ENCODE data around the gene APP. TPM values are rescaled to one million over a fixed set of nuclear protein-coding genes. Genes with fewer than 3 reads are reported as not detected.
"Not testable (repeated sequence)": the region's sequence is repeated elsewhere in the genome, so short reads cannot be mapped to it uniquely, and the experiment has no call there.

Gene APP
- total RNA-seq, 1 experiment from 2014 or later, result 472 TPM

DNA sequence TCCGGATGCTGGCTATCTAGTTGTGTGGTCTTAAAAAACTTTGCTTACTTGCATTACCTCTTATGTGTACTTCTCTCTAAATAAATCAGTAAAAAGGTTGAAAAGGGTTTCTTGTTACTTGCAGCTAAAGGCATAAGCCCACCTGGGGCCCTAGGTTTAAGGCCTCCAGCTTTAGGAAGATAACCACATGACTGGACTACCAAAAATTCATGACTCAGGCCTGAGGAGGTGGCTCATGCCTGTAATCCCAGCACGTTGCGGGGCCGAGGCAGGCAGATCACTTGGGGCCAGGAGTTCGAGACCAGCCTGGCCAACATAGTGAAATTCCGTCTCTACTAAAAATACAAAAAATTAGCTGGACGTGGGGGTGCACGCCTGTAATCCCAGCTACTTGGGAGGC, 142.9 kb downstream of the APP start:
- Mint-ChIP-seq H3K4me1 (ENCODE audit: insufficient read depth, unreplicated experiment) (no peaks in the 10 kb centered on the region), H3K27me3 (ENCODE audit: insufficient read depth, unreplicated experiment) (no peaks in the 10 kb centered on the region), H3K36me3 (ENCODE audit: insufficient read depth, unreplicated experiment) (peaks cover 8% of the 10 kb centered on the region), H3K27ac (ENCODE audit: low read depth, unreplicated experiment) (peak overlapping the region; percentile 50), H3K9me3 (ENCODE audit: unreplicated experiment) (no peaks in the 10 kb centered on the region), H3K4me3 (ENCODE audit: unreplicated experiment) (no peak overlapping the region)
- DNase-seq (ENCODE audit: unreplicated experiment), result no peak
- intact Hi-C loops (cut with micrococcal nuclease), result no loop called here
- BruUV-seq (replicated peaks), result no TSS peak
- CTCF ChIA-PET, result interaction anchor here (0.6 kb wide), 2 partner anchors 150 to 501 kb away, joined by 3 to 7 read pairs; no protein-coding TSS in a partner anchor
- POLR2A ChIA-PET, result interaction anchor here (0.6 kb wide), 1 partner anchor 139 kb away, joined by 5 read pairs; no protein-coding TSS in a partner anchor
- no peak for TF ChIP-seq CTCF (IDR thresholded peaks at IDR 0.05; ENCODE audit: unreplicated experiment)

- H3K4me1 Mint-ChIP-seq (ENCODE audit: insufficient read depth, unreplicated experiment), result peaks cover 4% of the 10 kb centered on the region
- peak overlapping the region; percentile 13 for H3K27ac Mint-ChIP-seq (ENCODE audit: low read depth, unreplicated experiment)
- no peaks in the 10 kb centered on the region for H3K9me3 Mint-ChIP-seq (ENCODE audit: unreplicated experiment)
- H3K27me3 Mint-ChIP-seq (ENCODE audit: insufficient read depth, unreplicated experiment), result no peaks in the 10 kb centered on the region
- no TSS peak for BruUV-seq (replicated peaks)
- TF ChIP-seq CTCF (IDR thresholded peaks at IDR 0.05; ENCODE audit: unreplicated experiment), result no peak
- intact Hi-C loops (cut with micrococcal nuclease), result no loop called here
- no peak overlapping the region for H3K4me3 Mint-ChIP-seq (ENCODE audit: unreplicated experiment)
- CTCF ChIA-PET, result interaction anchor here (1.0 to 1.4 kb wide), 2 partner anchors 11 to 224 kb away, joined by 3 read pairs; no protein-coding TSS in a partner anchor
- peaks cover 21% of the 10 kb centered on the region for H3K36me3 Mint-ChIP-seq (ENCODE audit: insufficient read depth, unreplicated experiment)
- no peak for DNase-seq (ENCODE audit: unreplicated experiment)
- POLR2A ChIA-PET, result interaction anchor here (1.1 to 1.3 kb wide), 2 partner anchors 11 to 13 kb away, joined by 4 read pairs; no protein-coding TSS in a partner anchor
Observed at GRCh38 chr21:26025536-26026512, 144.7 kb downstream of the APP start.

- H3K4me1 Mint-ChIP-seq (ENCODE audit: insufficient read depth, unreplicated experiment); DNase-seq (ENCODE audit: unreplicated experiment); H3K4me3 Mint-ChIP-seq (ENCODE audit: unreplicated experiment); intact Hi-C loops (cut with micrococcal nuclease); BruUV-seq (replicated peaks); H3K27ac Mint-ChIP-seq (ENCODE audit: low read depth, unreplicated experiment); H3K27me3 Mint-ChIP-seq (ENCODE audit: insufficient read depth, unreplicated experiment); H3K9me3 Mint-ChIP-seq (ENCODE audit: unreplicated experiment): not testable (repeated sequence)
- H3K36me3 Mint-ChIP-seq (ENCODE audit: insufficient read depth, unreplicated experiment), result peaks cover 37% of the 10 kb centered on the region
- ChIA-PET POLR2A (interaction anchor here (0.6 kb wide), 1 partner anchor 561 kb away, joined by 3 read pairs; no protein-coding TSS in a partner anchor), CTCF (interaction anchor here (0.7 kb wide), 2 partner anchors 9 to 10 kb away, joined by 4 read pairs; no protein-coding TSS in a partner anchor)
Observed at GRCh38 chr21:26023406-26023805, 147.2 kb downstream of the APP start.

DNA sequence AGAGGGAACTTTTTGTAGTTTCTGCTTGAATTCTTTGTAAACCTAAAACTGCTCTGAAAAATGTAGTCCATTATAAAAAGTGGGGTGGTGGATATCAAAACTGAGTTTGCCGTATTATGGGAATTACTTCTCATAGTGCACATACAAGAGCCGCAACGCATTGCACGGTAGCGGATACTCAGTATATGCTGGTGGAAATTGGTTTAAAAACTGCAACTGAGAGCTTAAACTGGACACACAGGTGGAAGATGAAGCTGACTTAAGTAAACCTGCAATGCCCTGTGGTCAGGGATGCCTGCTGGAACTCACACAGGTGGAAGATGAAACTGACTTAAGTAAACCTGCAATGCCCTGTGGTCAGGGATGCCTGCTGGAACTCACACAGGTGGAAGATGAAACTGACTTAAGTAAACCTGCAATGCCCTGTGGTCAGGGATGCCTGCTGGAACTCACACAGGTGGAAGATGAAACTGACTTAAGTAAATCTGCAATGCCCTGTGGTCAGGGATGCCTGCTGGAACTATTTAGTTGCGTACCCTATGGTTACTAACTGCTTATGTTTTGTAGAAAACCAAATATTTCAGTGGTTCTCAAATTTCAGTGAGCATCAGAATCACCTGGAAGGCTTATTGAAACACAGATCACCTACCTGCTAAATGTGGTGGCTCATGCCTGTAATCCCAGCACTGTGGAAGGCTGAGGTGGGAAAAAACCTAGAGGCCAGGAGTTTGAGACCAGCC, 147.8 kb downstream of the APP start:
- H3K27me3 Mint-ChIP-seq (ENCODE audit: insufficient read depth, unreplicated experiment); DNase-seq (ENCODE audit: unreplicated experiment); intact Hi-C loops (cut with micrococcal nuclease); H3K4me1 Mint-ChIP-seq (ENCODE audit: insufficient read depth, unreplicated experiment); H3K9me3 Mint-ChIP-seq (ENCODE audit: unreplicated experiment); BruUV-seq (replicated peaks); H3K27ac Mint-ChIP-seq (ENCODE audit: low read depth, unreplicated experiment); H3K4me3 Mint-ChIP-seq (ENCODE audit: unreplicated experiment); POLR2A ChIA-PET: not testable (repeated sequence)
- CTCF ChIA-PET, result interaction anchor here (0.7 kb wide), 1 partner anchor 8 kb away, joined by 4 read pairs; no protein-coding TSS in a partner anchor
- peaks cover 38% of the 10 kb centered on the region for H3K36me3 Mint-ChIP-seq (ENCODE audit: insufficient read depth, unreplicated experiment)
